ENCODE results near the gene C11orf91.

DNA sequence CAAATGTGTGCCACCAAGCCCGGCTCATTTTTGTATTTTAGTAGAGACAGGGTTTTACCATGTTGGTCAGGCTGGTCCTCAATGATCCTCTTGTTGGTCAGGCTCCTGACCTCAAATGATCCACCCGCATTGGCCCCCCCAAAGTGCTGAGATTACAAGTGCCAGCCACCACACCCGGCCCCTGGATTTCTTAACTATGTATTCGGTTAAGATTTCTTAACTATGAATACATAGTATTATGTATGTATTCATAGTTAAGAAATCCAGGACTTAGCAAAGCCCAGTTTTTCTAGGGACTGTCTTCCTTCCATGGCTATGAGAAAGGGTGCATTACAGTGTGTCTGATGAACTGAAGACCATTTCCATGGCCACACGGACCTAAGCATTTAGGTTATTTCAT lies 1.7 kb downstream of the C11orf91 start:
- no peak for TF ChIP-seq YY1 (IDR thresholded peaks at IDR 0.05; ENCODE audit: insufficient read depth, insufficient read length)
- TF ChIP-seq ZNF274 (IDR thresholded peaks at IDR 0.05; ENCODE audit: low read depth, low read length), result no peak
